Measurements from ENCODE around the gene ERN1.
"Not testable (repeated sequence)": the region's sequence is repeated elsewhere in the genome, so short reads cannot be mapped to it uniquely, and the experiment has no call there.

Gene ERN1

GRCh38 chr17:64134216-64134970 lies 4.4 kb upstream of the ERN1 start:
- DNase-seq (ENCODE audit: low read depth) = no peak

- no peak for DNase-seq (ENCODE audit: low read depth)
Measured at GRCh38 chr17:64133546-64134215, 3.7 kb upstream of the ERN1 start.

GRCh38 chr17:64131606-64132270 lies 1.8 kb upstream of the ERN1 start:
- DNase-seq (ENCODE audit: low read depth) = no peak

GRCh38 chr17:64130559-64131001 lies 636 bp upstream of the ERN1 start:
- DNase-seq (ENCODE audit: low read depth) = no peak

GRCh38 chr17:64129515-64129764 lies 504 bp downstream of the ERN1 start:
- no peak for DNase-seq (ENCODE audit: low read depth)

- DNase-seq (ENCODE audit: low read depth) = no peak
Measured at GRCh38 chr17:64128787-64129514, 993 bp downstream of the ERN1 start.

GRCh38 chr17:64126918-64127317 lies 3.0 kb downstream of the ERN1 start:
- no peak for DNase-seq (ENCODE audit: low read depth)

GRCh38 chr17:64125937-64126336 lies 4.0 kb downstream of the ERN1 start:
- DNase-seq (ENCODE audit: low read depth) = no peak

- DNase-seq (ENCODE audit: low read depth) = no peak
Measured at GRCh38 chr17:64124609-64125008, 5.3 kb downstream of the ERN1 start.

- DNase-seq (ENCODE audit: low read depth) = no peak
Measured at GRCh38 chr17:64123114-64123513, 6.8 kb downstream of the ERN1 start.

GRCh38 chr17:64120972-64121786 lies 8.8 kb downstream of the ERN1 start:
- not testable (repeated sequence) for DNase-seq (ENCODE audit: low read depth)

GRCh38 chr17:64120159-64120810 lies 9.7 kb downstream of the ERN1 start:
- DNase-seq (ENCODE audit: low read depth) = no peak

- no peak for DNase-seq (ENCODE audit: low read depth)
Measured at GRCh38 chr17:64117981-64118979, 11.7 kb downstream of the ERN1 start.

GRCh38 chr17:64115822-64116534 lies 14.0 kb downstream of the ERN1 start:
- no peak for DNase-seq (ENCODE audit: low read depth)

GRCh38 chr17:64115043-64115698 lies 14.8 kb downstream of the ERN1 start:
- no peak for DNase-seq (ENCODE audit: low read depth)

GRCh38 chr17:64113006-64113405 lies 16.9 kb downstream of the ERN1 start:
- no peak for DNase-seq (ENCODE audit: low read depth)

GRCh38 chr17:64111831-64112230 lies 18.1 kb downstream of the ERN1 start:
- DNase-seq (ENCODE audit: low read depth) = no peak

GRCh38 chr17:64110379-64111152 lies 19.4 kb downstream of the ERN1 start:
- DNase-seq (ENCODE audit: low read depth) = no peak

Measured in non-pigmented ciliary epithelial cell (primary cell).